OCI-M2 (cell line): ENCODE measurements around the gene PLAAT3.
"Not testable (repeated sequence)": the region's sequence is repeated elsewhere in the genome, so short reads cannot be mapped to it uniquely, and the experiment has no call there.

ENCODE experiments used
- DNase-seq: peaks from one replicate; lab custom pipeline; 2025; ENCODE audit not compliant: unreplicated experiment; lab: John Stamatoyannopoulos, UW

The PLAAT3 gene

DNA sequence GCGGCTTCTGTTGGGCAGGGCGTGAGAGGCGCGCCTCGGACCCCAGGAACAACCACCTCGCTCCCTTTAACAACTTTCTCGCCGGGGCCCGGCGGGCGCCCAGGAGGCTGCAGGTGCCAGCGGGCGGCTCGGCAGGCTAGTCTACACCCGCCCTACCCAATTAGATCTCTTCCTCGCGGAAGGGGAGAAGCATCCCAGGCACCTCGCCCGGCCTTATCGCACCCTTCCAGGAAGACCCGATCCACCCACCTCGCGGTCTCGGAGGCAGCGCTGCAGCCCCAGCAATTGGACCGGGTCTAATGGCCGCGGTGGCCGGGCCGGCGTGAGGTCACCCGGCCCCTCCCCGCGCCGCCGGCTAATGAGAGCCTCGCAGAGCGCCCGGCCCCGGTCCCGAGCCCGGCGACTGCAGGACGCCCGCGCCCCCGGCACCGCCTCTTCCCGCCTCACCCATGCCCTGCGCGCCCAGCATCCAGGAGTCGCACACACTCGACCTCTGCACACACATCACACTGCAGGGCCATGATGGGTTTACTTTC is at the start of gene PLAAT3:
Gene PLAAT3, minus strand, starts transcription at position 298 of the 536 bp plus-strand sequence. CDS start 419 bp downstream, outside the sequence.
- DNase-seq, result no peak

DNA sequence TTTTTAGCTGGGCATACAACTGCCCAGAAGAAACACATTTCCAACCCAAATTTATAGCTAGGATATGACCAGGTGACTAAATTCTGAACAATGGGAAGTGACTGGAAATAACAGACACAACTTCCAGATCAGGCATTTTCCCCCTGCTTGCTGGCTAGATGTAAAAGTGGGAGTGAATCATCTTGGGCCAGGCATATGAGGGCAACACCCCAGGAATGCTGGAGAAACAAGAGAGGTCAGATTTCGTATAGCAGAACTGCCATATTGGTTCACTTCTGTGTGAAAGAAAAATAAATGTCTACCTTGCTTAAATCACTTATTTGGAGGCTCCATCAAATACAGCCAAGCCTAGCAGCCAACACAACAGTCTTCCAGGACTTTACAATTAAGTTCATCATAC is 49.6 kb upstream of the PLAAT3 start:
- no peak for DNase-seq

DNA sequence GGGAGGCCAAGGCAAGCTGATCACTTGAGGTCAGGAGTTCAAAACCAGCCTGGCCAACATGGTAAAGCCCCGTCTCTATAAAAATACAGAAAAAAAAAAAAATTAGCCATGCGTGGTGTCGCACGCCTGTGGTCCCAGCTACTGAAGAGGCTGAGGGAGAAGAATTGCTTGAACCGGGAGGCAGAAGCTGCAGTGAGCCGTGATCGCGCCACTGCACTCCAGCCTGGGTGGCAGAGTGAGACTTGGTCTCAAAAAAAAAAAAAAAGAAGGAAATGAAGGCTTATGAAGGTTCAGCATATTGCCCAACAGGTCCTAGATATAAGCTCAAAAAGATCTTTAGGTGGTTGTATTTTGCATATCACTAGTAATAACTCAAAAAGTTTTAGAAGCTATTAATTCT is 46.7 kb upstream of the PLAAT3 start:
- no peak for DNase-seq

DNA sequence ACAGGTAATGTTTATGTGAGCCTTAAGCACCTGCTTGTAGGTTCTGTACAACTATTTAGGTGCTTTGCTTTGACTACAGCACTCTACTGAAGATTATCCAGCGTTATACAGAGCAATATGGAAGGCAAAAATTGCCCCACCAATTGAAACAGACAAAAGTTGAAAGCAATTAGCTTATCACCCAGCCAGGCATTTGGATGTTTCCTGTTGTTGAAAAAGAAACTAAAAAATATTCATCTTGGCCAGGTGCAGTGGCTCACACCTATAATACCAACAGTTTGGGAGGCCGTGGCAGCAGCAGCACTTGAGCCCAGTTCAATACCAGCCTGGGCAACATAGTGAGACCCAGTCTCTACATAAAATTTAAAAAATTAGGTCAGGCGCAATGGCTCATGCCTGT is 38.4 kb upstream of the PLAAT3 start:
- no peak for DNase-seq

DNA sequence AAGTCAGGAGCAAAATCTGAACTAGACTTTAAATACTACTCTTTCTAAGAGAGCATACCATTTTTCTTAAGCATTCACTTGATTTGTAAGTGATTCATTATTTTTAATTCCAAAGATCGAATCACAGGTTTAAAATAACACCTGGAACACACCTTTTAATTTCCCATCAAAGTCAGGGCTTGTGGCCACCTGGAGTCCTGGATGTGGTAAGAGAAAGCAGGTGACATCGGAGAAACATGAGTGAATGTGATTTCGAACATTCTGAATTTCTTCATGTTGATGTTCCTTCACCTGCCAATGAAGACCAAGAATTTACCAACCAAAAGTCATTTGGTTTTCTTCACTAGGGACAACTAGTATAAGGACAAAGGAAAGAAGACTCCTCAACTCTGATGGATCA is 29.0 kb upstream of the PLAAT3 start:
- DNase-seq, result no peak

DNA sequence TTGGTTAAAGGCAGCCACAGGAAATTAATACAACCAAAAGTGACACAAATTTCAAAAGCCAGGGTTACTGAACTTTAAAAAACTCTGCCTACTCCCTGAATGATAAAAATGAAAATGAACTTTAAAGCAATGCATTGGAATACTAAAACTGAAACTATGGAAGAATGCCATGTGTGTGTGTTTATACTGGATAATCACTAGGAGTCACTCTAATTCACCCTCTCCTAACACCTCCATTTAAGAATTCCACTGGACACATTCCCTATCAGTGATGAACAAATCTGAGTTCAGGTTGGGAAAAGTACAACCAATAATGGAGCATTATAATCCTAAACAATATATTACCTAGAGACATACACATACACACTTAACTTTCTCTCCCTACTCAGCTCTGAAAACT is 27.5 kb upstream of the PLAAT3 start:
- no peak for DNase-seq

DNA sequence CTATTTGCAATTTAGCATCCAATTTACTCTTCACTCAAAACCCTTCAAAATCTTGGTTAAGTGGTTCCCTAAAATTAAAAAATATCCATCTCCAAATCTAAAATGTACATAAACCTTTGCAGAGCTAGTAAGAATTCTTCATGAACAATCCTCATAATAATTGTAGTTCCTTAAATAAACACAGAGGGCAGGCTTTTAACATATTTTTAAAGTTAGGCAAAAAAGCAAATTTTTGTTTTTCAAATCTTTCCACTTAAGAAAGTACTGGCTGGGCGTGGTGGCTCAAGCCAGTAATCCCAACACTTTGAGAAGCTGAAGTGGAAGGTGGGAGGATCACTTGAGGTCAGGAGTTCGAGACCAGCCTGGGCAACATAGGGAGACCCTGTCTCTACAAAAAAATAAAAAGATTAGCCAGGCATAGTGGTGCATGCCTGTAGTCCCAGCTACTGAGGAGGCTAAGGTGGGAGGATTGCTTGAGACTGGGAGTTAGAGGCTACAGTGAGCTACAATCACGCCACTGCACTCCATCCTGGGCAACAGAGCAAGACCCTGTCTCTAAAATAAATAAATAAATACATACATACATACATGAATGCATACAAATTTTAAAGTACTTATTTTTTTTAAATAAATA is 25.1 kb upstream of the PLAAT3 start:
- no peak for DNase-seq

DNA sequence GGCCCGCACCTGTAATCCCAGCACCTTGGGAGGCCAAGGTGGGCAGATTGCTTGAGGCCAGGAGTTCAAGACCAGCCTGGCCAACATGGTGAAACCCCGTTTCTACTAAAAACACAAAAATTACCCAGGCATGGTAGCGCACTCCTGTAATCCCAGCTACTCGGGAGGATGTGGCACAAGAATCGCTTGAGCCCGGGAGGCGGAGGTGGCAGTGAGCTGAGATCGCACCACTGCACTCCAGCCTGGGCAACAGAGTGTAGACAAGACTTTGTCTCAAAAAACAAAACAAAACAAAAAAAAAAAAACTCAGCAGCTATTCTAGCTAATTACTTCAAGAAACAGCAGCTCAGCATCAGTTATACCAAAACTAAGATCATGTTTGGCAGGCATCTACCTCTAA is 24.2 kb upstream of the PLAAT3 start:
- not testable (repeated sequence) for DNase-seq

DNA sequence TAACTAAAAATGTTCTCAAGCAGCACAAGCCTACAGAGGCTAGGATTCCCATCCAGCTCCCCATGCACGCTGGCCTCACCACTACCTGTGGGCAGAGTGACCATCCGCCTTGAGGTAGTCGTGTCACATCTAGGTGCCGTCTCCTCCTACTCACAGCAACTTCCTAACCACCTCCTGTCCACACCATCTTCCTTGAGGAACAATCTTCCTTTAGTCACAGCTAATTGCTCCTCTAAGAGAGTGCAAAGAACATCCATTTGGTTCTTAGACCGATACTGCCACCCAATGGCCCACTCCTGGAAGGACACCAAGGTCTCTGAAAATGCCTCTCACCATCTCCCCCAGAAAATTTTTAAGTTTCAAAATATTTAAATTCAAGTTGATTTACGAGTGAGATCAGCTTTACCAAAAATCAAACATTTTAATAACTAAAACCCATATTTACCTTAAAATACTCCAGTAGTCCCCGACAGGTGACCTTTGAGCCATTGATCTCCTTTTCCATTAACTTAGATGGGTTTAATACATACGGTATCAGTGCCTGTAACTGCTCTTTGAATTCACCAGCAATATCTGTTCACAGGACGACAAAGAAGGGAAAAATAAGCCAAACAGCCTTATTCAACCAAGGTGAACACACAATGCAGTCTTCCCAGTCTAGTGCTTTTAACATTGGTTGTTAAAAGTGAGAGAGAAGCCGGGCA is 21.7 kb upstream of the PLAAT3 start:
- DNase-seq, result no peak

DNA sequence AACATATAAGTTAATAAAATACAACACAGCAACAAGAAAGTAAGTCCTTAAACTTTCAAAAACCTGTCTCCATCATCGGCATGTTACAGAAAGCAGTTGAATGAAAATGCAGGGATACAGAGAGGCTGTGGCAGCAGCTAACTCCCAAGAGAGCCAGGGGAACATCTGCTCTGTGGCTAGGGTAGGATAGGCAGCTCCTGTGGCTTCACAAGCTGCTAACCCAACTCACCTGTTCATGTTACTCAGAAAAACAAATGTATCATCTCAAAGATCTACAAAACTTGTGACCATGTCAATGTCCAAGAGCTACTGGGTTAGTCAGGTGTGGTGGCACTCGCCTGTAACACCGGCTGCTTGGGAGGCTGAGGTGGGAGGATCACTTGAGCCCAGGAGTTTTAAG is 15.2 kb upstream of the PLAAT3 start:
- DNase-seq, result no peak

DNA sequence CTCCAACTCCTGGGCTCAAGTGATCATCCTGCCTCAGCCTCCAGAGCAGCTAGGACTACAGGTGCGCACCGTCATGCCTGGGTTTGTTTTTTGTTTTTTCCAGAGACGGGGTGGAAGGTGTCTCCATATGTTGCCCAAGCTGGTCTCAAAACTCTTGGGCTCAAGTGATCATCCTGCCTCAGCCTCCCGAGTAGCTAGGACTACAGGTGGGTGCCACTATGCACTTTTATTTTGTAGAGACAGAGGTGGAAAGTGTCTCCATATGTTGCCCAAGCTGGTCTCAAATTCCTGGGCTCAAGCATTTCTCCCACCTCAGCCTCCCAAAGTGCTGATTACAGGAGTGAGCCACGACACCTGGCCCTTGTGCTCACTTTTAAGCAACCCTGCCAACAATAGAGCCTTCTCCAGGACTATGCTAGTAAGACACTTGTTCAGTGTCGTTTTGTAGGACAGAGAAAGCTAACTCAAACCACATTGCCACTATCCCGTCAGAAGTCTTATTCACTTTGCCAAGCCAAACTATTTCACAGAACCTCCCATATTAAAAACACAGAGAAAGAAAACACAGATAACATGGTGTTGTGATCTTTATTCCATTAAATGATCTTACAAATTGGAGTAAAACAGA is 9.4 kb upstream of the PLAAT3 start:
- no peak for DNase-seq

DNA sequence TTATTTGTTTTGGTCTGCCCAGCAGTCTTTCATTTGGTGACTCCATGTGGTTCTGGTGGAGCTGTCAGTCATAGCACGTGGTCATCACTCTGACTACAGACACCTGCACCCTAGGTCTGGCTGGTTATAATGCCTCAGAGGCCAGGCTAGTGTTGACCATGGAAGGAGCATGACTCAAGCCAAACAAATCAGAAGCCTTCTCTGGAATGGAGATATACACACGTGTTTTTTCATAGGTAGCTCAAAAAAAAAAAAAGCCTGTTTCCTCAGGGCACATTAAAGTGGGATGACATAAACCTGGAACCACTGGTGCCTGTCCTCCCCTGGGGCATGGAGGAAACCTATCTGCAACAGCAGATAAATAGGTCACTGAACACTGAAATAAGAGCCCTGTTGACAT is 8.1 kb upstream of the PLAAT3 start:
- DNase-seq, result no peak

DNA sequence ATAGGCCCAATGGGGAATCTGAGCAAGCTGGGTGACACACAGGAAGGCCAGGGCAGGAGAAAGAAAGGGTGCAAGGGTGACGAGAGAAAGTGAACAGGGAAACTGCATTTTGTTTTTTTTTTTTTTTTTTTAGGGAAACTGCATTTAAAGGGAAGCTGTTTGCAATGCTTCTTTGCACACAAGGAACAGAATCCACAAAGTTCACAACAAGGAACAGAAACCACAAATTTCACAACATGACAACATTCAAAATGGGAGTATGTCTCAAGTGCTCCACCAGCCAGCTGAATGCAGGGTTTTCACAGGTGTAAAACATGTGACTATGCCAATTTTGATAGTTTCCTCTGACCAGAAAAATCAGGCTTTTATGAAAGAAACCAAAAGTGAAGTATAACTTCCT is 6.8 kb upstream of the PLAAT3 start:
- DNase-seq, result no peak

DNA sequence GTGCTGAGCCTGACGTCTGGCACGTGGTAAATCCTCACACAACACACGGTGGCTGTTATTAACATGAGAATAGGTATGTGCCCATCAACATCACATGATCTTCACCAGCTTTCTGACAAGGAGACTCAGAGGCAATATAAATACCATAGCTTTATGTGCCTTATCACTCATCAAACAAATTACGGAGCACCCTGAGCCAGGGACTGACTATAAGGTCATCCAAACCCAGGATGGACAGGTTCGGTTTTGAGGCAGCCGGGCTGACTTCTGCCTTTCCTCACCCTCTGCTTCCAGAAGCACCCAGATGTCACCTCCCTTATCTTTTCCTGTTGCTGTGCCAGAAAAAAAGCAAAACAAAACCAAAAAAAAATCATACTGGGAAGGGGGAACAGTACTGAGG is 5.7 kb upstream of the PLAAT3 start:
- DNase-seq, result no peak

DNA sequence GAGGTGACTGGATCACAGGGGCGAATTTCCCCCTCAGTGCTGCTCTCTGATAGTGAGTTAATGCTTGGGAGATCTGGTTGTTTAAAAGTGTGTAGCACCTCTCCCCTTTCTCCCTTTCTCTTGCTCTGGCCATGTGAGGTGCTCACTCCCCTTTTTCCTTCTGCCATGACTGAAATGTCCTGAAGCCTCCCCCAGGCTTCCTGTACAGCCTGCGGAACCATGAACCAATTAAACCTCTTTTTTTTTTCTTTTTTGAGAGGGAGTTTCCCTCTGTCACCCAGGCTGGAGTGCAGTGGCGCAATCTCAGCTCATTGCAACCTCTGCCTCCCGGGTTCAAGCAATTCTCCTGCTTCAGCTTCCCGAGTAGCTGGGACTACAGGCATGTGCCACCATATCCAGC is 3.5 kb upstream of the PLAAT3 start:
- DNase-seq, result not testable (repeated sequence)

DNA sequence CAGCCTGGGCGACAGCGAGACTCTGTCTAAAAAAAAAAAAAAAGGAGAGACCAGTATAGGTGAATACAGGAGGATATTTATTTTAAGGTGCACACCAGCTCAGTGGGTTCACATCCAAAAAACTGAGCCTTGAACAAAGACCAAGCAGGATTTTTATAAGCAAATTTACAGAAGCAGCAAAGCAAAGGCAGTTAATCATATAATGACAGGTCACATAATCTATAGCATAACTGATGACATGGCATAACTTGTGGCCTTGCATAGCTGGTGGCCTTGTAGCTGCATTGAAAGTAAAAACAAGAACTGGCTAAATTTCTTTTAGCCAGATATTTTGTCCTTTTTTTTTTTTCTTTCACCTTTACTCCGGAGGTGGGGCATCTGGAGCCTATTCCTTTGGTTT is 2.7 kb upstream of the PLAAT3 start:
- DNase-seq, result no peak

DNA sequence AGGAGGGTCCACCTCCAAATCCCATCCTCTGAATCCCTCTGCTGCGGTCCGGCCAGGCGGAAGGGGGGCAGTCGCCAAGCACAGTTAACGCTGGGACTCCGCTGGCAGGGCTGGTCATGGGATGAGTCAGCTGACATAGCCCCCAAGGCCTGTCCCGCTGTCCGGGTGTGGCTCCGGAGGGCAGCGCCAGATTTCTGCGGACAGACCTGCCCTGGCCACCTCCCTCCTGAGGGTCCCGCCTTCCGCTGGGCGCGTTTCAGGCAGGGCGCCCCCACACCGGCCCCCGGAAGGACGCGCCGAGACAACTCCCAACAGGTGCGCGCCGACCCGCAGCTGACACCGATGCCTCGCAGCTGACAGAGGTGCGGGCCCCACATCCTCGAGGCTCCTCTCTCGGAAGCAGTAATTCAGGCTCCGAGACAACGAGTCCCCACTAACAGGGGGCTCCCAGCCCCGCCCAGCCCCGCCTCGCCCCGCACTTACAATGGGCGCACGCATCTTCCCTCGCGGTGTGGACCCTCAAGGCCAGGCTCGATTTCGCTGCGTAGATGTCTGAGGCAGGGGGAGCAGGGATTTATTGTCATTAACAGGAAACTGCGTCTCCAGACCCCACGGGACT is 607 bp downstream of the PLAAT3 start:
- DNase-seq, result no peak

DNA sequence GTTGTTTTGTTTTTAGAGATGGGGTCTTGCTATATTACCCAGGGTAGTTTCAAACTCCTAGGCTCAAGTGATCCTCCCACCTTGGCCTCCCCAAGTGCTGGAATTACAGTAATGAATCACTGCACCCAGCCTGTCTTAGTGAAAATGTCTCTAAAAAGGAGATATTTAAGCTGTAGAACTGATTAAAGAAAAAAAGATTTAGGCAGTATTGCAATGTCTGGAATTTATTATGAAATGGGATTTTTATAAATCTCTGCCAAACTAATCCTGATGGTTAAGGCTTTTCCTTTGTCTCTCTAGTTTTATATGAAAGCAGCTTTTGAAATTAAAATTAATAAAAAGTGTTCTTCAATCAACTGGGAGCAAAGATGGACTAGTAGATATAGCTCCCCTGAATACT is 2.1 kb downstream of the PLAAT3 start:
- DNase-seq, result no peak

DNA sequence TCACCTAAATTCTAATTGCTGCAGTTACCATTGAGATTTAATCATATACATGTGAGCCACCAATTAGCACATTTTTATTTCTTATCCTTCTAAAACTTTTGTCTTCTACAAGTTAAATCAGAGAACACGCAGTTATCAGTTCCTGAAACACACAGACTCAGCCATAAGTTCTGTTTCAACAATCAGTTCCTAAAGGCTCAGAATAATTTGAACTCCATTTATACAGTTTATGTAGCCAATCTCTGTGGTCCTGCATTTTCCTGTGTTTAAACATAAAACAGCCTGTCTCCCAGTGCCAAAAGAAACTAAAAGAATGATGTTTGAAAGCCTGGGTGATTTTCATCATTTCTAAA is 2.9 kb downstream of the PLAAT3 start:
- no peak for DNase-seq

DNA sequence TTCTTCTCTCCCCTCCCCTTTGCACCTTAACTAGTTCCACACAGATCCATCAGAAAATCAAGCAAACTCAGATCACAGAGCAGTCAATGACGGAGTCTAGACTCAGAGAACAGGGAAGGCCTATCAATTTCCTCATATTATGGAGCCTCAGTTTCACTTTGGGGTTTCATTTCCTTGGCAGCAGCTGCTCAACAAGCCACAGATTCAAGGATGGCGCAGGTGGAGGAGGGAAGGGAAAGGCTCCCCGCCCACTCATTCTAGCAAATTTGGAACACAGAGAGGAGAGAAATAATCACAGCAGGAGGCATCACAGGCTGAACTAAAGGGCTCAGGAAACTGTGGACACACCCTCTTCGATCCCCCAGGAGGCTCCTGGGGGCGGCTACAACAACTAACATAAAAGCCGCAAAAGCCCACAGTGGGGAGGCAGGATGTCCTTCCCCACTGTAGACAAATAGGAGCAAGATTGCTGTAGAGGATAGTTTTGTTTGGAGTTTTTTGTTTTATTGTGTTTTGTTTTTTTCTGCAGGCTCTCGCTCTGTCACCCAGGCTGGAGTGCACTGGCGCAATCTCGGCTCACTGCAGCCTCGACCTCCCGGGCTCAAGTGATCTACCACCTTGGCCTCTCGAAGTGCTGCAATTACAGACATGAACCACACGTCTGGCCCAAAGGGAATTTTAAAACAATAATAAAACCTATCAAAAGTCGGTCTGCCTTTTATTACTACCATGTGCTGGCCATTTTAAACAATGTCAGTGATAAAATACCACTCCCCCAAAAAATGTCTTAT is 3.4 kb downstream of the PLAAT3 start:
- DNase-seq, result no peak

DNA sequence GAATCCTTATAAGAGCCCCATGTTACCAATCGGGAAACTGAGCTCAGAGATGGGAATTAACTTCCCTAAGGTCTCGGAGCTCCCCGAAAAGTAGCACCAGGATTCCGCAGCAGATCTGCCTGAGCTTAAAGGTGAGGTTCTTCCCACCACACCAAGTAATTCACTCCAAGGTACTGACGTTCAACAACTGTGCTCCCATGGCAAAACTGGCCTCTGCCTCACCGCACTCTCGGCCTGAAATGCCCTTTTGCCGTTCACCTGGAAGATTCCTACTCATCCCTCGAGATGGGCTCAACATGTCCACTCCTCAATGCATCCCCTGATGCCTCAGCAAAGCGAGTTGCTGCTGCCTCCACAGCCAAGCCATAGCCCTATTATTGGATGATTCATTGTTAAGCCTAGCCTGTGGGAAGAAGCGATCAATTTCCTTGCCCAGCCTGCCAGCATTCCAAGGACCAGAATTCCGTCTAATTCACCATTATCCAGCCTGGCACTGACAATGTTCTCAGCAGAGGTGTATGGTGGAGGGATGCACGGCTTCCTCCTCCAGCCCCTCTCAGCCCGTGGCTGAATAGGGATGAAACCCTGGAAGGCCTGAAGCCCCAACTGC is 4.2 kb downstream of the PLAAT3 start:
- no peak for DNase-seq
